GM18520 (cell line): Measurements from ENCODE around the gene EPHB1.

Experiments used
- ATAC-seq: cut with Tn5 transposase; IDR thresholded peaks from one replicate; pipeline ENCODE4 v1.9.1; 2021; ENCODE audit not compliant: unreplicated experiment

Gene EPHB1

DNA sequence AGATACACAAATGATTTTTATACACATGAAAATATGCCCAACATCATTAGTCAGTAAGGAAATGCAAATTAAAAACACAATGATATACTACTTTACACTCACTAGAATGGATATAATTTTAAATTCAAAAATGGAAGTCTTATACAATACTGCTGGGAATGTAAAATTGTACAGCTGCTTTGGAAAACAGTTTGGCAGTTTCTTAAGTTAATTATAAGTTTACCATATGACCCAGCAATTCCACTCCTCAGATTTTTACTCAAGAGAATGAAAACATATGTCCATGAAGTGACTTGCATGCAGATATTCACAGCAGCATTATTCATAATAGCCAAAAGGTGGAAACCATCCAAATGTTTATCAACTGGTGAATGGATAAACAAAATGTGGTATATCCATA is 281.3 kb downstream of the EPHB1 start:
- no peak for ATAC-seq

- ATAC-seq: no peak
These were observed 282.1 kb downstream of the EPHB1 start for GRCh38 chr3:135077186-135077585.

GRCh38 chr3:135078283-135078682 is 283.2 kb downstream of the EPHB1 start:
- no peak for ATAC-seq

GRCh38 chr3:135079095-135079494 is 284.0 kb downstream of the EPHB1 start:
- ATAC-seq: no peak

- no peak for ATAC-seq
These were observed 286.4 kb downstream of the EPHB1 start for GRCh38 chr3:135081451-135081850.

GRCh38 chr3:135081856-135082434 is 286.9 kb downstream of the EPHB1 start:
- ATAC-seq: no peak

DNA sequence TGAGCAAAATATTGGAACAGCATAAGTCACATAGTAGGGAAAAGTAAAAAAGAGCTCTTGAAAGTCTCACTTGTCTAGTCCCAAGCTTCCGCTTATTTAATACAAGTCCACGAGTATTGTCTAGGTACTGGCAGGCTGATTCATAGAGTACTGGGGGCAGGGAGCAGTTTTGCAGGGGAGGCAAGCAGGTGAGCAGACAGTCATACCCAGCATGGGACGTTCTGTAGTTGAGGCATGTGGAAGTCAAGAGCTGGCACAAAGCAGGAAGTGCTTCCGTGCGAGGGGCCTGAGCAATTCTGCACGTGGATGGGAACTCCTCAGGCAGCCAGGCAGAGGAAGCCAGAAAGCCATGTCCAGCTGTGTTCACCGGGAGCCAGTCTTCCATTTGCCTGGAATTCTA is 287.6 kb downstream of the EPHB1 start:
- ATAC-seq: no peak

DNA sequence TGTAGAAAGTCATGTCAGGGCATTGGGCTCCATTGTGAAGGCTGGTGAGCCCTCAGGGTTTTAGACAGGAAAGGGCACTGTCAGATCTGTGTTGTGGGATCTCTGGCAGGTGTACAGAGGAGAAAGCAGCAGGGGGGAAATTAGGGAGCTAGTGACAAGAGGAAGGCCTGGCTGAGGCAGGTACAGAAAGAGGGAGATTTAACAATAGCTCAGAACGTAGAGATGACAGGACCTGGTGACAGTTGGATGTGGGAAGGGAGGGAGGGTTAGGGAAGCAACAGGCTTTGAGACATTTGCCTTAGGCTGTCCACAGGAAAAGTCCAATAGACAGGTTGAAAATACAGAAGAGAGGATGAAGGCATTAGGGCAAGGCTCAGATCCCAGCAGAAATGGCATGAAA is 288.1 kb downstream of the EPHB1 start:
- ATAC-seq: no peak

GRCh38 chr3:135083756-135084155 is 288.7 kb downstream of the EPHB1 start:
- no peak for ATAC-seq

GRCh38 chr3:135084405-135084804 is 289.3 kb downstream of the EPHB1 start:
- ATAC-seq: no peak

- ATAC-seq: no peak
These were observed 289.9 kb downstream of the EPHB1 start for GRCh38 chr3:135084976-135085375.

DNA sequence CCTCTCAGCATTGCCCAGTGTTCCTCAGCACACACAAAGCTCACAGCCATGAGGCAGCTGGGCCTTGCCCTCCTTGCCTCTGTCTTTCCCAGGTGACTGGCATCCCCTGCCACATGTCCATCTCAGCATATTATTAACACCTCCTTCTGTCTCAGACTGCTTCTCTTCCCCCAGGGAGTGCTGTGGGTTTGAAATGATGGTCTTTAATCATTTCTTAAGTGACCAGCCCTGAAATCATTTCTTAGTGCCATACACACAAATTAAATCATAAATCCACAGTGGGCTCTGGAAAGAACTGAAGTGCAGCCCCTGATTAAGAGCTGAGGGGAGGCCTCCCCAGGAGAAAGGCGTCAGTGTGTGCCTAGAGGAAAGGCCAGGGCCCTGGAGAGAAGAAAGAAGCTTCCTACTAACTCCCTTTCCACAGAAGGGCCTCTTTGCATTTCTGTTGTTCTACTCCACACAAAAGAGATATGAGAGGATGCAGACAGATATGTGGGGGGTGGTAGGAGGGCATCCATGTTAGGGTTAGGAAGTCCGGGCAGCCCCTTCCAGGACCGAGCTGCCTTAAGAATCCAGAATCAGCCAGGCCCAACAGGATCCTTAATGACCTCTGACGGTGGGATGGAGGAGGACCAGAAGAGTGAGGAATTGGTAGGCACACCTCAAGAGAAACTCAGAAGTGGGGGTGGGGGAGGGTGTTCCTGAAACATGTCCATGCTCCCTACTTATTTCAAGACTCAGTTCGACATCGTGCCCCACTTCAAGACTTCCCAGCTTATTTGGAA is 290.8 kb downstream of the EPHB1 start:
- ATAC-seq: no peak

DNA sequence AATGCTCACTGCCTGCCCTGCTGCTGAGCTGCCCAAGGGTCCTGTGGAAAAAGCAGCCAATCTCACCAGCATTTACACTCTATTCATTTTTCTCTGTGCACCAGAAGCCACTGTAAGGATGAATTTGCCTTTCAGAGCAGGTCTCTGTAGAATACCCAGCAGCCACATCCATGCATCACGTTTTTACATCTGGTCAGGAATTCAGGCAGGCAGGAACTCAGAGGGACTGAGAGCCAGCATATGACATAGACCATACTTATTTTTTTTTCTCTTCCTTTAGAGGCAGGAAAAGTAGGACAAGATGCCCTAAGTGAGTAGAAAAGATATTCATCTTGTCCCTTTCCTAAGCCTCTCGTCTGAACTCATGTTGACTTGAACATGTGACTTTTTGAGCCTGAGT is 292.7 kb downstream of the EPHB1 start:
- ATAC-seq: no peak

- ATAC-seq: no peak
These were observed 294.4 kb downstream of the EPHB1 start for GRCh38 chr3:135089451-135089850.

- no peak for ATAC-seq
These were observed 295.1 kb downstream of the EPHB1 start for GRCh38 chr3:135090020-135090717.

DNA sequence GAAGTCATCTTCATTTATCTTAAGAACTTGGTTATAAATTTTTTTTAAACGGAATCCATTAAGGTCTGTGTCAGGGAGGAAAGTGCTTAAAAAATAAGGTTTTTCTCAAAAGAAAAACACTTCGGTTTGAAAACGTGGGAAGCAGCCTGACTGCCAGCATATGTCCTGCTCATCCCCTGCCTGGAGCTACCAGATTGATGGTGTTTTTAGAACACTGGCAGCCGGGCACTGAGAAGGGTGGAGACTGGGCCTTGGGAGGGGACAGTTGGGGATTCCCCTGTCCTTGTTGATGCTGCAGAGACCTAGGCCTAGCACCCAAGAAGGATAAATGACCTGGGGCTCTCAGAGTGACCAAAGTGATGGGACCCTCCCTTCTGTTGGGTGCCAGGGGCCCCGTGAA is 296.9 kb downstream of the EPHB1 start:
- ATAC-seq: no peak

DNA sequence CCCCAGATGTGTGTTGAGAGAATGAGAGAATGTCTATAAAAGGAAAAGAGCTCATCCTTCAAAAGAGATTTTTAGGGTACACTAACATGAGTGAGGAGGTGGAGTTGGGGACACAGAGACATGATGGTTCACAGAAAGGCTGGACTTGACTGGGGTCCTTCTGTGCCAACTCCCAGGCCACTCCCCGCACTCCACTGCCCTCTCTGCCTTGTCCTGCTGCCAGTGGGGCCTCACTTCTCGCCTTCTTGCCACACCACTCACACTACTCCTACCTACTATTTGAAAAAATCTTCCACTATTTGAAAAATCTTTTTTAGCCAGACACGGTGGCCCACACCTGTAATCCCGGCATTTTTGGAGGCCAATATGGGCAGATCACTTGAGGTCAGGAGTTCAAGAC is 298.1 kb downstream of the EPHB1 start:
- no peak for ATAC-seq

DNA sequence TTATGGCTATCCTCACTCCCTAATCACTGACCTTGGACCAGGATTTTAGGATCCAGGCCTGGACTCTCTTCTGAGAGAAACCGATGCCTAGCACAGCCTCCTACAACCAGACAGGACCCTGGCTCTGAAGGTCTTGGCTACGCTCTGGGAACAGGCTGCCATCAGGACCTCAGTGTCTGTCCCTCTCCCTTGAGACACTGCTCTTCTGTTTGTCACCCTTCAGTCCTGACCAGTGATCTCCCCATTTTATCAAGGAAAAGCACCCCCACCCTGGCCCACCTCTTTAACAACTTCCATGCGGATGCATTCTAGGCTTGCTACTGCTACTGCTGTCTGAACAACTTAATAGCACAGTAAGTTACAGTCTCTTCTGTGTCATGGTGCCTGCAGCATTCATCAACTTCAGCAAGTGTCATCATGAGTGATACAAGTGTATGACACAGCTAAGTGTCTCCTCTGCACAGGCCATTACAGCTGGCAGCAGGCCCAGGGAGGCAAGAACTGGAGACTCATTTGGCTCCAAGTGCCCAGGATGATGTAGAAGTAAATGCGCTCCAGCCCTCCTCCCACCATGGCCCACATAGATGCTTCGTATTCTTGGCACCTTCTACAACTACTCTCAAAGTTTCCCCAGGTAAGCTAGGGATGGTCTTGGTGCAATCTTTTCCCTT is 302.4 kb downstream of the EPHB1 start:
- no peak for ATAC-seq

GRCh38 chr3:135099734-135100355 is 304.8 kb downstream of the EPHB1 start:
- no peak for ATAC-seq

DNA sequence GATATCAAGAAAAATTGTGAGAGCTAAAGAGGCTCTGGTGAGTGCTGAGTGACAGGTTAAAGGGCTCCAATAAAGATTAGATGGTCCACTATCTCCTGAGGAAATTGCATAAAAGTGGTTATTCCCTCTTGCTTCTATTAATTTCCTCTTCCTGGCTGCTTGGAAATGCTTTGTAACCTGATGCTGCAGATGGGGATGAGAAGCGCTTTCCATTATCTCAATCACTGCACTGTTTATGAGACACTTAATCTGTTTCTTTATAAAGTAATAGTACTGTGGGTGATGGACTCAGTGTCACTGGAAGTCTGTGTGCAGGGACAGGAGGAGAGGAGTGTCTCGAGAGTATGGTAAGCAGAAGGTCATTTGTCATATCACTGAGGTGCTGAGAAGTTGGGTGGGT is 305.3 kb downstream of the EPHB1 start:
- ATAC-seq: no peak

DNA sequence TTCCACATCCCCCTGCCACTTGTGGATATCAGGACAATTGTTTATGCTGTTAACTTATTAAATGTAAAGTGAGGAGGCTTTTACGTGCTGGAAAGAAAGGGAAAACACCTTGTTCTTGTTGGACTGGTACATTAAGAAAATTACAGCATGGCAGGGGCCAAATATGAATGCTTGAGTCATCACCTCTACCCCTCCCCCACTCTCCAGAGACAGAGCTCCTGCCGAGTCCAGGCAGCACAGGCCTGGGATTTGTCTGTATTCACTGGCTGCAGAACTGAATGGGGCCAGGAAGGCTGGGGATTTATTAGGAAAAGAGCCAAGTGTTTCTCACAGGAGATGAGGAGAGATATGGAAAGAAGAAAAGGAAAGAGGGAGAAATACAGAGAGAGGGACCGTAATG is 308.9 kb downstream of the EPHB1 start:
- no peak for ATAC-seq
